ENCODE data around the gene SOD3. TPM values are rescaled to one million over a fixed set of nuclear protein-coding genes. Genes with fewer than 3 reads are reported as not detected.

Gene SOD3
- total and polyA plus RNA-seq, 9 of the 15 experiments (the other 6 are each of a cell fraction or from before 2014, with no cell fraction given), result 0.10 to 0.31 (median 0.24) TPM; not detected in 6

DNA sequence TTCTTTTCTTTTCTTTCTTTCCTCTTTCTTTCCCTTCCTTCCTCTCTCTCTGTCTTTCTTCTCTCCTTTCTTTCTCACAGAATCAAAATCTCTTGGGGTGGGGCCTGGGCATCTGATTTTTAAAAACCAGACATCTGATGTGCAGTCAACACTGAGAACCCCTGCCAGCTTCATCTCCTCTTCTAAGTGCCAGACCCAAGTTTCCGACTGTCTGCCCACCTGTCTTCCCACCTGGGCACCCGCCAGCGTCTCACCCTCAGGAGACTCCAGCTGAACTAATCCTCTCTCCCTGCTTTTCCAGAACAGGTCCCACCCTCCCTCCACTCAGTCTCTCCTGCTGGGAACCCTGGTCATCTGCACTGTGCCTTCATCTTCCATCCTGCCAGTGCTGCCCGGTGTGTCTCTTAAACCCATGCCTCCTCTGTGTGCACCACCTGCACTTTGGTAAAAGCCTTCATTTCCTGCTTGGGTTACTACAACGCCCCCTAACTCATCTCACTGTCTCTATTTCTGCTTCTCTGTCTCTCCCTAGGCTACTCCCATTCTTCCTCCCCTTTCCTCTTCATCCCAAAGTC, 2.8 kb downstream of the SOD3 start:
- Histone ChIP-seq H3K36me3 (ENCODE audit: control insufficient read depth, insufficient read depth, low read length) (no peaks in the 10 kb centered on the region), H3K79me2 (ENCODE audit: control insufficient read depth, insufficient read depth, low read length) (no peaks in the 10 kb centered on the region), H3K4me2 (ENCODE audit: insufficient read depth, low read length) (no peak overlapping the region), H3K9ac (ENCODE audit: insufficient read depth in 1 of 2, low read depth in 2 of 2, low read length in 2 of 2) (no peak overlapping the region), H3K9me3 (replicated peaks; ENCODE audit: control insufficient read depth, insufficient read depth, low read depth, low read length) (no peaks in the 10 kb centered on the region), H4K20me1 (replicated peaks; ENCODE audit: control insufficient read depth, insufficient read depth, low read length) (no peaks in the 10 kb centered on the region; the same call in 1 of the 2 replicates), H2AFZ (ENCODE audit: low read depth, low read length) (no peak overlapping the region), H3K4me3 (no peak overlapping the region), H3K27ac (ENCODE audit: extremely low read depth, low read depth, low read length) (no peak overlapping the region), H3K9me1 (ENCODE audit: control insufficient read depth, insufficient read depth, low read length) (no peaks in the 10 kb centered on the region), H3K27me3 (ENCODE audit: control insufficient read depth in 2 of 2, insufficient read depth in 2 of 2, low read length in 2 of 2) (peaks cover 6 to 43% of the 10 kb centered on the region in 2 experiments), H3K4me1 (replicated peaks in 1 of 2; ENCODE audit: control insufficient read depth in 2 of 2, insufficient read depth in 2 of 2, low read length in 2 of 2) (peaks cover 17 to 19% of the 10 kb centered on the region in 2 experiments; a peak in 4 of 5 replicates)
- BruUV-seq (replicated peaks), result no TSS peak
- CTCF ChIA-PET (ENCODE audit: low intra/inter-chr PET ratio), result no interaction called here
- no peak for ATAC-seq
- DNase-seq (ENCODE audit: extremely low read depth in 1 of 4, low spot score in 3 of 4), result no peak
- FAIRE-seq, result no peak
- intact Hi-C loops (cut with micrococcal nuclease), result no loop called here
- POLR2A ChIA-PET, result no interaction called here
- in situ Hi-C loops (cut with MboI), result no loop called here
- WGBS (ENCODE audit: insufficient coverage, low coverage, missing lambda C conversion rate), result 5% methylated on average over 5 of the region's 5 CpGs
- TF ChIP-seq NEUROD1 (IDR thresholded peaks at IDR 0.05; ENCODE audit: borderline replicate concordance, low read depth, low read length, partially characterized antibody) (no peak), ELF2 (CRISPR knock-in tag; IDR thresholded peaks at IDR 0.05) (no peak), SP2 (IDR thresholded peaks at IDR 0.05; ENCODE audit: extremely low read depth, low read depth, low read length, poor library complexity, severe bottlenecking) (no peak), ATF7 (IDR thresholded peaks at IDR 0.05) (no peak), GATAD2B (IDR thresholded peaks at IDR 0.05; ENCODE audit: borderline replicate concordance) (no peak), PTRF (tag; IDR thresholded peaks at IDR 0.05) (no peak), MGA (IDR thresholded peaks at IDR 0.05) (no peak), HDAC1 (IDR thresholded peaks at IDR 0.05) (no peak), HDGF (IDR thresholded peaks at IDR 0.05) (no peak), TBP (optimal IDR thresholded peaks at IDR 0.05; ENCODE audit: low read depth, low read length) (no peak)
- TF ChIP-seq, protein P1, sequence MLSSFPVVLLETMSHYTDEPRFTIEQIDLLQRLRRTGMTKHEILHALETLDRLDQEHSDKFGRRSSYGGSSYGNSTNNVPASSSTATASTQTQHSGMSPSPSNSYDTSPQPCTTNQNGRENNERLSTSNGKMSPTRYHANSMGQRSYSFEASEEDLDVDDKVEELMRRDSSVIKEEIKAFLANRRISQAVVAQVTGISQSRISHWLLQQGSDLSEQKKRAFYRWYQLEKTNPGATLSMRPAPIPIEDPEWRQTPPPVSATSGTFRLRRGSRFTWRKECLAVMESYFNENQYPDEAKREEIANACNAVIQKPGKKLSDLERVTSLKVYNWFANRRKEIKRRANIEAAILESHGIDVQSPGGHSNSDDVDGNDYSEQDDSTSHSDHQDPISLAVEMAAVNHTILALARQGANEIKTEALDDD (IDR thresholded peaks at IDR 0.05), result no peak

Measured in K562 (cell line).